ENCODE results near the gene FRMD1. TPM values are rescaled to one million over a fixed set of nuclear protein-coding genes. Genes with fewer than 3 reads are reported as not detected.

Gene FRMD1
- total RNA-seq, 1 experiment from 2014 or later, result not detected

- Histone ChIP-seq H2AFZ (ENCODE audit: low read length) (no peak overlapping the region), H3K9me3 (ENCODE audit: low read length) (peaks cover 19% of the 10 kb centered on the region), H3K9me2 (replicated peaks; ENCODE audit: insufficient read depth, low read length) (no peaks in the 10 kb centered on the region), H3K27me3 (ENCODE audit: low read length) (no peaks in the 10 kb centered on the region), H3K4me2 (ENCODE audit: low read depth, low read length, poor library complexity, severe bottlenecking) (no peak overlapping the region), H3K9ac (ENCODE audit: low read length) (no peak overlapping the region), H3K4me1 (ENCODE audit: low read length) (no peaks in the 10 kb centered on the region), H4K20me1 (ENCODE audit: insufficient read depth, low read depth, low read length) (no peaks in the 10 kb centered on the region), H3K27ac (ENCODE audit: low read length) (no peak overlapping the region), H3K36me3 (ENCODE audit: insufficient read depth, low read length) (no peaks in the 10 kb centered on the region), H3K79me2 (ENCODE audit: low read length) (no peaks in the 10 kb centered on the region), H3K4me3 (ENCODE audit: low read length) (no peak overlapping the region)
- DNase-seq, result no peak
Measured at GRCh38 chr6:168011291-168011690, 67.7 kb downstream of the FRMD1 start.

DNA sequence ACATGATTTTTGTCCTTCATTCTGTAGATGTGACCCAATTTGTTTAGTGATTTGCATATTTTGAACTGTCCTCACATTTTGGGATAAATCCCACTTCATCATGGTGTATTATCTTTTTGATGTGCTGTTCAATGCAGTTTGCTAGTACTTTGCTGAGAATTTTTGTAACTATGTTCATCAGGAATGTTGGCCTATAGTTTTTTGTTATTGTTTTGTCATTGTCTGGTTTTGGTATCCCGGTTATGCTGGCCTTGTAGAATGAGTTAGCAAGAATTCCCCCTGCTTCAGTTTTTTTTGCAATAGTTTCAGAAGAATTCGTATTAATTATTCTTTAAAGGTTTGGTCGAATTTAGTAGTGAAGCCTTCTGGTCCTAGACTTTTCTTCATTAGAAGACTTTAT lies 69.7 kb downstream of the FRMD1 start:
- no peak overlapping the region for H3K27ac ChIP-seq (ENCODE audit: low read length)
- H2AFZ ChIP-seq (ENCODE audit: low read length), result no peak overlapping the region
- no peak for DNase-seq
- no peak overlapping the region for H3K4me3 ChIP-seq (ENCODE audit: low read length)
- H3K4me2 ChIP-seq (ENCODE audit: low read depth, low read length, poor library complexity, severe bottlenecking), result no peak overlapping the region
- H3K9ac ChIP-seq (ENCODE audit: low read length), result no peak overlapping the region
- H3K4me1 ChIP-seq (ENCODE audit: low read length), result no peaks in the 10 kb centered on the region
- H3K79me2 ChIP-seq (ENCODE audit: low read length), result no peaks in the 10 kb centered on the region
- no peaks in the 10 kb centered on the region for H3K36me3 ChIP-seq (ENCODE audit: insufficient read depth, low read length)
- no peaks in the 10 kb centered on the region for H4K20me1 ChIP-seq (ENCODE audit: insufficient read depth, low read depth, low read length)
- no peaks in the 10 kb centered on the region for H3K9me2 ChIP-seq (replicated peaks; ENCODE audit: insufficient read depth, low read length)
- no peaks in the 10 kb centered on the region for H3K27me3 ChIP-seq (ENCODE audit: low read length)
- peaks cover 19% of the 10 kb centered on the region for H3K9me3 ChIP-seq (ENCODE audit: low read length)

DNA sequence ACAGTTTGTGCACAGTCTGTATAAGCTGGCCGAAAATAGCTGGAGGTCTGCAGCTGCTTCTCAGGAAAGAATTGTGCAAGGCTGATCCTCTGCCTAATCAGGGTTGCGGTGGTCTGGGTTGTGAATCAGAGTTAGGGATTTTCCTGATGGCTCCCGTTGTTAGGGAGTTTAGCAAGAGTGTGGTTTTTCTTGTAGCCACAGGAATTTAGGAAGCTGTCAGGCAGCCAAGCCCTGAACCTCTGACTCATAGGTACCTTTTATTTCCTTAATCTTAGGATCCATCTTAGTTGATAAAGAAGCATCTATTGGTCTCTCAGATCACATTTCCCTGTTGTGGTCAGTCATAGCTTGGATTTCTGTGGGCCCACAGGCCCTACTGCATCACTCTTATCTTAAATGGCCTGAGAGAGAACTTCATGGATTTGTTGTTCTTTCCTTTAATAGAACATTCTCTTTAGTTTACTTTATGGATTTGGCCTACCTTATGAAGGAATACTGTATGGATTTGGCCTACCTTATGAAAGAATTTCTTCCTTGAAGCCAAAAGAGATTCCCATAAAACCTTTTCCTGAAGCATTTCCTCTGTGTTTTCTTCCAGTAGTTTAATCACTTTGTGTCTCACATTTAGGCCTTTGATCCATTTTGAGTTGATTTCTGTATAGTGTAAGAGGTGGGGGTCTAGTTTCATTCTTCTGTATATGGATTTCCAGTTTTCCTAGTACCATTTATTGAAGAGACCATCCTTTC lies 71.2 kb downstream of the FRMD1 start:
- no peak overlapping the region for H2AFZ ChIP-seq (ENCODE audit: low read length)
- DNase-seq, result no peak
- H3K4me3 ChIP-seq (ENCODE audit: low read length), result no peak overlapping the region
- H3K79me2 ChIP-seq (ENCODE audit: low read length), result no peaks in the 10 kb centered on the region
- H3K36me3 ChIP-seq (ENCODE audit: insufficient read depth, low read length), result no peaks in the 10 kb centered on the region
- H3K9ac ChIP-seq (ENCODE audit: low read length), result no peak overlapping the region
- H4K20me1 ChIP-seq (ENCODE audit: insufficient read depth, low read depth, low read length), result no peaks in the 10 kb centered on the region
- no peaks in the 10 kb centered on the region for H3K27me3 ChIP-seq (ENCODE audit: low read length)
- H3K4me2 ChIP-seq (ENCODE audit: low read depth, low read length, poor library complexity, severe bottlenecking), result no peak overlapping the region
- H3K9me2 ChIP-seq (replicated peaks; ENCODE audit: insufficient read depth, low read length), result no peaks in the 10 kb centered on the region
- peaks cover 19% of the 10 kb centered on the region for H3K9me3 ChIP-seq (ENCODE audit: low read length)
- H3K4me1 ChIP-seq (ENCODE audit: low read length), result no peaks in the 10 kb centered on the region
- no peak overlapping the region for H3K27ac ChIP-seq (ENCODE audit: low read length)

GRCh38 chr6:168005796-168006195 lies 73.2 kb downstream of the FRMD1 start:
- no peaks in the 10 kb centered on the region for H3K4me1 ChIP-seq (ENCODE audit: low read length)

GRCh38 chr6:168004945-168005344 lies 74.1 kb downstream of the FRMD1 start:
- Histone ChIP-seq H3K9me2 (replicated peaks; ENCODE audit: insufficient read depth, low read length) (no peaks in the 10 kb centered on the region), H3K9ac (ENCODE audit: low read length) (no peak overlapping the region), H3K4me3 (ENCODE audit: low read length) (no peak overlapping the region), H3K4me2 (ENCODE audit: low read depth, low read length, poor library complexity, severe bottlenecking) (no peak overlapping the region), H3K79me2 (ENCODE audit: low read length) (no peaks in the 10 kb centered on the region), H3K9me3 (ENCODE audit: low read length) (0 out of 2 replicates have a peak, but pooled peaks cover 2% of the 10 kb centered on the region), H3K36me3 (ENCODE audit: insufficient read depth, low read length) (no peaks in the 10 kb centered on the region), H2AFZ (ENCODE audit: low read length) (no peak overlapping the region), H3K4me1 (ENCODE audit: low read length) (no peaks in the 10 kb centered on the region), H3K27ac (ENCODE audit: low read length) (no peak overlapping the region), H4K20me1 (ENCODE audit: insufficient read depth, low read depth, low read length) (no peaks in the 10 kb centered on the region), H3K27me3 (ENCODE audit: low read length) (no peaks in the 10 kb centered on the region)
- no peak for DNase-seq

More at GRCh38 chr6:168005796-168006195, 73.2 kb downstream of the FRMD1 start:
- Histone ChIP-seq H3K9me3 (ENCODE audit: low read length) (peaks cover 5% of the 10 kb centered on the region; the same call in 1 of the 2 replicates), H3K9ac (ENCODE audit: low read length) (no peak overlapping the region), H3K27me3 (ENCODE audit: low read length) (no peaks in the 10 kb centered on the region), H3K36me3 (ENCODE audit: insufficient read depth, low read length) (no peaks in the 10 kb centered on the region), H3K4me2 (ENCODE audit: low read depth, low read length, poor library complexity, severe bottlenecking) (no peak overlapping the region), H3K27ac (ENCODE audit: low read length) (no peak overlapping the region), H4K20me1 (ENCODE audit: insufficient read depth, low read depth, low read length) (no peaks in the 10 kb centered on the region), H3K9me2 (replicated peaks; ENCODE audit: insufficient read depth, low read length) (no peaks in the 10 kb centered on the region), H2AFZ (ENCODE audit: low read length) (no peak overlapping the region), H3K79me2 (ENCODE audit: low read length) (no peaks in the 10 kb centered on the region), H3K4me3 (ENCODE audit: low read length) (no peak overlapping the region)
- no peak for DNase-seq

DNA sequence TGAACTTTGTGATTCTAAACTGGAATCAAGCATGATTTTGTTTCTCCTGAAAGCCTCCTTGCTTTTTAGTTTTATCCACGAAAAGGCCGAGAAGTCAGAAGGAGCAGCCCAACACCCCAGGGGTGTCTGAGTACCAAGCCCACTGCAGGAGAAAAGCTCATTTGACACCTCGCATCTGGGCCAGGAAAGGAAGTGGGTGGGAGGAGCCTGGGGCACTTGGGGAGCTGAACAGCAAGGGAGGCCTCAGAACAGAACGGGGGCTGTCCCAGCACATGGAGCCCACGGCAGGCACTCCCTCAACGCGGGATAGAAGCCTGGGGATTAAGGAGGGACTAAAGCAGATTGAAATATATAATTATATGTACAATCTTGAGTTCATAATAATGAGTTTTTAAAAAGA lies 75.0 kb downstream of the FRMD1 start:
- Histone ChIP-seq H3K79me2 (ENCODE audit: low read length) (no peaks in the 10 kb centered on the region), H3K4me2 (ENCODE audit: low read depth, low read length, poor library complexity, severe bottlenecking) (no peak overlapping the region), H3K27me3 (ENCODE audit: low read length) (no peaks in the 10 kb centered on the region), H3K9ac (ENCODE audit: low read length) (no peak overlapping the region), H3K9me2 (replicated peaks; ENCODE audit: insufficient read depth, low read length) (no peaks in the 10 kb centered on the region), H3K9me3 (ENCODE audit: low read length) (no peaks in the 10 kb centered on the region), H3K36me3 (ENCODE audit: insufficient read depth, low read length) (no peaks in the 10 kb centered on the region), H2AFZ (ENCODE audit: low read length) (no peak overlapping the region), H4K20me1 (ENCODE audit: insufficient read depth, low read depth, low read length) (no peaks in the 10 kb centered on the region), H3K27ac (ENCODE audit: low read length) (no peak overlapping the region), H3K4me3 (ENCODE audit: low read length) (no peak overlapping the region), H3K4me1 (ENCODE audit: low read length) (no peaks in the 10 kb centered on the region)
- DNase-seq, result no peak

Other genes with a start within 250 kb of the FRMD1 start
- not detected in 2 replicates for gene KIF25, start 81.5 kb downstream of the FRMD1 start, total RNA-seq (2014; rRNA removed; shearing (Covaris generic); ENCODE audit: low replicate concordance)
- gene DACT2, start 240.6 kb upstream of the FRMD1 start, total RNA-seq (2014; rRNA removed; shearing (Covaris generic); ENCODE audit: low replicate concordance), result not detected in 2 replicates

Measured in Karpas-422 (cell line).